GM12878 (cell line): ENCODE data around the gene NUP210L. TPM values are rescaled to one million over a fixed set of nuclear protein-coding genes. Genes with fewer than 3 reads are reported as not detected.

ENCODE experiments used
- BCL11A ChIP-seq: IDR thresholded peaks from 2 replicates; pipeline ENCODE4 v1.6.1; 2011; ENCODE audit warnings: low read depth, low read length
- CBX3 ChIP-seq: fragments of 200-600 bp; sonication (generic); IDR thresholded peaks from 2 replicates; pipeline ENCODE4 v1.6.1; 2016; ENCODE audit warnings: low read depth, borderline replicate concordance
- CHD2 ChIP-seq: IDR thresholded peaks from 2 replicates; pipeline ENCODE4 v1.6.1; 2011; ENCODE audit warnings: low read depth, low read length, improper control_type of control experiment, borderline replicate concordance
- EP300 ChIP-seq, 2 experiments: fragments of 150-350 bp in 1 of 2; IDR thresholded peaks; 2 replicates each; pipeline ENCODE4 v1.6.1; 2011 to 2012; ENCODE audit warnings: low read depth in 2 of 2, low read length in 2 of 2, borderline replicate concordance in 1 of 2, improper control_type of control experiment in 1 of 2, inconsistent platforms in 1 of 2; ENCODE audit not compliant: control insufficient read depth in 1 of 2
- IKZF1 ChIP-seq: fragments of 450-650 bp; conservative IDR thresholded peaks from 2 replicates; pipeline ENCODE4 v1.6.1; 2017; ENCODE audit warnings: antibody characterized with exemption, mild to moderate bottlenecking
- IKZF2 ChIP-seq, 2 experiments: fragments of 450-650 bp; IDR thresholded peaks; 2 replicates each; pipeline ENCODE4 v1.6.1; 2017; ENCODE audit warnings: mild to moderate bottlenecking in 2 of 2, moderate library complexity in 2 of 2
- MYC ChIP-seq: IDR thresholded peaks from 2 replicates; pipeline ENCODE4 v1.6.1; 2011; ENCODE audit warnings: mild to moderate bottlenecking, low read length, moderate library complexity, inconsistent platforms; ENCODE audit not compliant: insufficient read depth, insufficient replicate concordance, insufficient read length, severe bottlenecking
- NFIC ChIP-seq: IDR thresholded peaks from 2 replicates; pipeline ENCODE4 v1.6.1; 2012; ENCODE audit warnings: low read depth, mild to moderate bottlenecking, inconsistent platforms, low read length, moderate library complexity
- NRF1 ChIP-seq: conservative IDR thresholded peaks from 2 replicates; pipeline ENCODE4 v1.6.1; 2011; ENCODE audit warnings: mild to moderate bottlenecking, low read depth, low read length, improper control_type of control experiment
- RELA ChIP-seq: fragments of 450-650 bp; IDR thresholded peaks from 2 replicates; pipeline ENCODE4 v1.8.0; 2014; ENCODE audit warnings: borderline replicate concordance; ENCODE audit not compliant: partially characterized antibody
- TARDBP ChIP-seq: IDR thresholded peaks from 2 replicates; pipeline ENCODE4 v1.6.1; 2016; ENCODE audit warnings: borderline replicate concordance
- WRNIP1 ChIP-seq: IDR thresholded peaks from 2 replicates; pipeline ENCODE4 v1.6.1; 2011; ENCODE audit warnings: low read depth, low read length, improper control_type of control experiment, borderline replicate concordance
- YBX1 ChIP-seq: fragments of 450-650 bp; IDR thresholded peaks from 2 replicates; pipeline ENCODE4 v1.6.1; 2016; ENCODE audit warnings: antibody characterized with exemption
- ZNF622 ChIP-seq: fragments of 450-650 bp; IDR thresholded peaks from 2 replicates; pipeline ENCODE4 v1.6.1; 2017; ENCODE audit warnings: mild to moderate bottlenecking, inconsistent platforms
- polyA plus RNA-seq, 11 experiments: library from polyadenylated mRNA; depleted of rRNA in 4 of 11; unstranded in 6 of 11; stranded (reverse) in 5 of 11; fragments of >200 nt; fragmentation: Nextera tagmentation in 4 of 11; fragmentation: Illumina TruSeq in 1 of 11; extraction: Ambion mirVana in 4 of 11; extraction: Trizol in 1 of 11; gene quantifications; 1 replicate in 1 of 11; 2 replicates in 10 of 11; pipeline versions ENCODE4 v1.2.1 to v1.2.3, GENCODE V29; 2011 to 2016; ENCODE audit warnings: inconsistent platforms in 2 of 11, missing spikeins in 2 of 11, low read depth in 1 of 11
- total RNA-seq, 4 experiments: library from RNA; depleted of rRNA in 3 of 4; stranded (reverse); fragments of >200 nt in 3 of 4; fragmentation: Illumina TruSeq in 1 of 4; extraction: Trizol in 1 of 4; gene quantifications; 2 replicates each; pipeline versions ENCODE4 v1.2.1 to v1.2.3, GENCODE V29; 2013 to 2021
- TF ChIP-seq, protein P1 (sequence below): fragments of 450-650 bp; IDR thresholded peaks from 2 replicates; pipeline ENCODE4 v1.6.1; 2018; ENCODE audit warnings: borderline replicate concordance, mild to moderate bottlenecking; ENCODE audit not compliant: partially characterized antibody
- TF ChIP-seq, protein P2 (sequence below): fragments of 450-650 bp; IDR thresholded peaks from 2 replicates; pipeline ENCODE4 v1.6.1; 2014; ENCODE audit warnings: mild to moderate bottlenecking
- TF ChIP-seq, protein P3 (sequence below): fragments of 450-650 bp; IDR thresholded peaks from 2 replicates; pipeline ENCODE4 v1.6.1; 2017; ENCODE audit warnings: mild to moderate bottlenecking, moderate library complexity
- TF ChIP-seq, protein P4 (sequence below): fragments of 450-650 bp; formaldehyde crosslinking; IDR thresholded peaks from 2 replicates; pipeline ENCODE4 v1.4.0; 2022; ENCODE audit warnings: mild to moderate bottlenecking, moderate library complexity

The NUP210L gene
- total and polyA plus RNA-seq, 10 of the 15 experiments (the other 5 are each of a cell fraction or from before 2014, with no cell fraction given): 0.04 to 0.08 (median 0.07) TPM; not detected in 7

DNA sequence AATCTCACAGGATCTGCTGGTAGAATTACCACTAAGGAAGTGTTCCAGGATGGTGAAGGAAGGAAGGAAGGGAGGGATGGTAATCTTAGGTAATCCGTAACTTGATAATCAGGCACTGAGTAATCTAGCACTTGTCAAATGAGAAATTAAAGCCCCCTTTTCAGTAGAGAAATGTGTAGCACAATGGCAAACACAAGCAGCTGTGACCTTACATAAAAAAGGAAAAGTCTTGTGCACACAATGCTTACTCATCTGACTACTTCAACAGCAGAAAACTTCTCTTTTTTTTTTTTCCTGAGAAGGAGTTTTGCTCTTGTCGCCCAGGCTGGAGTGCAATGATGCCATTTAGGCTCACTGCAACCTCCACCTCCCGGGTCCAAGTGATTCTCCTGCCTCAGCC lies 6.1 kb downstream of the NUP210L start (continued):
- TF ChIP-seq MYC (no peak), IKZF1 (peak; percentile 63), NRF1 (no peak), ZNF622 (no peak), RELA (no peak), WRNIP1 (no peak), TARDBP (no peak), CBX3 (no peak), NFIC (peak; percentile 57), IKZF2 (IDR thresholded peaks at IDR 0.05) (peak; percentile 59 to 71), YBX1 (no peak), EP300 (IDR thresholded peaks at IDR 0.05; ENCODE audit: borderline replicate concordance in 1 of 2, control insufficient read depth in 1 of 2, low read depth in 2 of 2, low read length in 2 of 2) (peak in 1 of 2 experiments; percentile 57; a peak in 1 of 4 replicates), BCL11A (peak; percentile 53; the same call in 1 of the 2 replicates), CHD2 (no peak)
- TF ChIP-seq, protein P1, sequence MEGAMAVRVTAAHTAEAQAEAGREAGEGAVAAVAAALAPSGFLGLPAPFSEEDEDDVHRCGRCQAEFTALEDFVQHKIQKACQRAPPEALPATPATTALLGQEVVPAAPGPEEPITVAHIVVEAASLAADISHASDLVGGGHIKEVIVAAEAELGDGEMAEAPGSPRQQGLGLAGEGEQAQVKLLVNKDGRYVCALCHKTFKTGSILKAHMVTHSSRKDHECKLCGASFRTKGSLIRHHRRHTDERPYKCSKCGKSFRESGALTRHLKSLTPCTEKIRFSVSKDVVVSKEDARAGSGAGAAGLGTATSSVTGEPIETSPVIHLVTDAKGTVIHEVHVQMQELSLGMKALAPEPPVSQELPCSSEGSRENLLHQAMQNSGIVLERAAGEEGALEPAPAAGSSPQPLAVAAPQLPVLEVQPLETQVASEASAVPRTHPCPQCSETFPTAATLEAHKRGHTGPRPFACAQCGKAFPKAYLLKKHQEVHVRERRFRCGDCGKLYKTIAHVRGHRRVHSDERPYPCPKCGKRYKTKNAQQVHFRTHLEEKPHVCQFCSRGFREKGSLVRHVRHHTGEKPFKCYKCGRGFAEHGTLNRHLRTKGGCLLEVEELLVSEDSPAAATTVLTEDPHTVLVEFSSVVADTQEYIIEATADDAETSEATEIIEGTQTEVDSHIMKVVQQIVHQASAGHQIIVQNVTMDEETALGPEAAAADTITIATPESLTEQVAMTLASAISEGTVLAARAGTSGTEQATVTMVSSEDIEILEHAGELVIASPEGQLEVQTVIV: no peak
- TF ChIP-seq, protein P2, sequence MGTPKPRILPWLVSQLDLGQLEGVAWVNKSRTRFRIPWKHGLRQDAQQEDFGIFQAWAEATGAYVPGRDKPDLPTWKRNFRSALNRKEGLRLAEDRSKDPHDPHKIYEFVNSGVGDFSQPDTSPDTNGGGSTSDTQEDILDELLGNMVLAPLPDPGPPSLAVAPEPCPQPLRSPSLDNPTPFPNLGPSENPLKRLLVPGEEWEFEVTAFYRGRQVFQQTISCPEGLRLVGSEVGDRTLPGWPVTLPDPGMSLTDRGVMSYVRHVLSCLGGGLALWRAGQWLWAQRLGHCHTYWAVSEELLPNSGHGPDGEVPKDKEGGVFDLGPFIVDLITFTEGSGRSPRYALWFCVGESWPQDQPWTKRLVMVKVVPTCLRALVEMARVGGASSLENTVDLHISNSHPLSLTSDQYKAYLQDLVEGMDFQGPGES: no peak
- TF ChIP-seq, protein P3, sequence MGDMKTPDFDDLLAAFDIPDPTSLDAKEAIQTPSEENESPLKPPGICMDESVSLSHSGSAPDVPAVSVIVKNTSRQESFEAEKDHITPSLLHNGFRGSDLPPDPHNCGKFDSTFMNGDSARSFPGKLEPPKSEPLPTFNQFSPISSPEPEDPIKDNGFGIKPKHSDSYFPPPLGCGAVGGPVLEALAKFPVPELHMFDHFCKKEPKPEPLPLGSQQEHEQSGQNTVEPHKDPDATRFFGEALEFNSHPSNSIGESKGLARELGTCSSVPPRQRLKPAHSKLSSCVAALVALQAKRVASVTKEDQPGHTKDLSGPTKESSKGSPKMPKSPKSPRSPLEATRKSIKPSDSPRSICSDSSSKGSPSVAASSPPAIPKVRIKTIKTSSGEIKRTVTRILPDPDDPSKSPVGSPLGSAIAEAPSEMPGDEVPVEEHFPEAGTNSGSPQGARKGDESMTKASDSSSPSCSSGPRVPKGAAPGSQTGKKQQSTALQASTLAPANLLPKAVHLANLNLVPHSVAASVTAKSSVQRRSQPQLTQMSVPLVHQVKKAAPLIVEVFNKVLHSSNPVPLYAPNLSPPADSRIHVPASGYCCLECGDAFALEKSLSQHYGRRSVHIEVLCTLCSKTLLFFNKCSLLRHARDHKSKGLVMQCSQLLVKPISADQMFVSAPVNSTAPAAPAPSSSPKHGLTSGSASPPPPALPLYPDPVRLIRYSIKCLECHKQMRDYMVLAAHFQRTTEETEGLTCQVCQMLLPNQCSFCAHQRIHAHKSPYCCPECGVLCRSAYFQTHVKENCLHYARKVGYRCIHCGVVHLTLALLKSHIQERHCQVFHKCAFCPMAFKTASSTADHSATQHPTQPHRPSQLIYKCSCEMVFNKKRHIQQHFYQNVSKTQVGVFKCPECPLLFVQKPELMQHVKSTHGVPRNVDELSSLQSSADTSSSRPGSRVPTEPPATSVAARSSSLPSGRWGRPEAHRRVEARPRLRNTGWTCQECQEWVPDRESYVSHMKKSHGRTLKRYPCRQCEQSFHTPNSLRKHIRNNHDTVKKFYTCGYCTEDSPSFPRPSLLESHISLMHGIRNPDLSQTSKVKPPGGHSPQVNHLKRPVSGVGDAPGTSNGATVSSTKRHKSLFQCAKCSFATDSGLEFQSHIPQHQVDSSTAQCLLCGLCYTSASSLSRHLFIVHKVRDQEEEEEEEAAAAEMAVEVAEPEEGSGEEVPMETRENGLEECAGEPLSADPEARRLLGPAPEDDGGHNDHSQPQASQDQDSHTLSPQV: no peak
- TF ChIP-seq, protein P4, sequence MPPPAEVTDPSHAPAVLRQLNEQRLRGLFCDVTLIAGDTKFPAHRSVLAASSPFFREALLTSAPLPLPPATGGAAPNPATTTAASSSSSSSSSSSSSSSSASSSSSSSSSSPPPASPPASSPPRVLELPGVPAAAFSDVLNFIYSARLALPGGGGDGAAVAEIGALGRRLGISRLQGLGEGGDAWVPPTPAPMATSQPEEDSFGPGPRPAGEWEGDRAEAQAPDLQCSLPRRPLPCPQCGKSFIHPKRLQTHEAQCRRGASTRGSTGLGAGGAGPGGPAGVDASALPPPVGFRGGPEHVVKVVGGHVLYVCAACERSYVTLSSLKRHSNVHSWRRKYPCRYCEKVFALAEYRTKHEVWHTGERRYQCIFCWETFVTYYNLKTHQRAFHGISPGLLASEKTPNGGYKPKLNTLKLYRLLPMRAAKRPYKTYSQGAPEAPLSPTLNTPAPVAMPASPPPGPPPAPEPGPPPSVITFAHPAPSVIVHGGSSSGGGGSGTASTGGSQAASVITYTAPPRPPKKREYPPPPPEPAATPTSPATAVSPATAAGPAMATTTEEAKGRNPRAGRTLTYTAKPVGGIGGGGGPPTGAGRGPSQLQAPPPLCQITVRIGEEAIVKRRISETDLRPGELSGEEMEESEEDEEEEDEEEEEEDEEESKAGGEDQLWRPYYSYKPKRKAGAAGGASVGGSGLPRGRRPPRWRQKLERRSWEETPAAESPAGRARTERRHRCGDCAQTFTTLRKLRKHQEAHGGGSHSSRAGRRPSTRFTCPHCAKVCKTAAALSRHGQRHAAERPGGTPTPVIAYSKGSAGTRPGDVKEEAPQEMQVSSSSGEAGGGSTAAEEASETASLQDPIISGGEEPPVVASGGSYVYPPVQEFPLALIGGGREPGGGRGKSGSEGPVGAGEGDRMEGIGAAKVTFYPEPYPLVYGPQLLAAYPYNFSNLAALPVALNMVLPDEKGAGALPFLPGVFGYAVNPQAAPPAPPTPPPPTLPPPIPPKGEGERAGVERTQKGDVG (CRISPR knock-in tag): no peak
